ENCODE results near the gene DHX29.
"Not testable (repeated sequence)": the region's sequence is repeated elsewhere in the genome, so short reads cannot be mapped to it uniquely, and the experiment has no call there.

The DHX29 gene

GRCh38 chr5:55307383-55308253, at the start of gene DHX29, which contains the start of gene MTREX:
TSS of gene DHX29 (minus strand) at chr5:55307694. CDS start at chr5:55307573, 121 bp downstream.
TSS of gene MTREX (plus strand) at chr5:55307989. CDS start at chr5:55308014, 25 bp downstream.
- in situ Hi-C loops (cut with MboI; ENCODE audit: low sequenced_read_pairs) = no loop called here

GRCh38 chr5:55356896-55357295, 49.4 kb upstream of the DHX29 start:
- in situ Hi-C loops (cut with MboI; ENCODE audit: low sequenced_read_pairs) = no loop called here

GRCh38 chr5:55350754-55351153, 43.3 kb upstream of the DHX29 start:
- in situ Hi-C loops (cut with MboI; ENCODE audit: low sequenced_read_pairs) = no loop called here

- in situ Hi-C loops (cut with MboI; ENCODE audit: low sequenced_read_pairs) = no loop called here
Measured at GRCh38 chr5:55347786-55348185, 40.3 kb upstream of the DHX29 start.

GRCh38 chr5:55345327-55345726, 37.8 kb upstream of the DHX29 start:
- in situ Hi-C loops (cut with MboI; ENCODE audit: low sequenced_read_pairs) = no loop called here

GRCh38 chr5:55344392-55344992, 37.0 kb upstream of the DHX29 start:
- in situ Hi-C loops (cut with MboI; ENCODE audit: low sequenced_read_pairs) = no loop called here

GRCh38 chr5:55343609-55344008, 36.1 kb upstream of the DHX29 start:
- in situ Hi-C loops (cut with MboI; ENCODE audit: low sequenced_read_pairs) = no loop called here

GRCh38 chr5:55343107-55343506, 35.6 kb upstream of the DHX29 start:
- in situ Hi-C loops (cut with MboI; ENCODE audit: low sequenced_read_pairs) = no loop called here

- in situ Hi-C loops (cut with MboI; ENCODE audit: low sequenced_read_pairs) = no loop called here
Measured at GRCh38 chr5:55338810-55339243, 31.3 kb upstream of the DHX29 start.

- in situ Hi-C loops (cut with MboI; ENCODE audit: low sequenced_read_pairs) = no loop called here
Measured at GRCh38 chr5:55338092-55338613, 30.7 kb upstream of the DHX29 start.

GRCh38 chr5:55333811-55334210, 26.3 kb upstream of the DHX29 start:
- in situ Hi-C loops (cut with MboI; ENCODE audit: low sequenced_read_pairs) = no loop called here

- in situ Hi-C loops (cut with MboI; ENCODE audit: low sequenced_read_pairs) = no loop called here
Measured at GRCh38 chr5:55333017-55333416, 25.5 kb upstream of the DHX29 start.

GRCh38 chr5:55331321-55331720, 23.8 kb upstream of the DHX29 start:
- in situ Hi-C loops (cut with MboI; ENCODE audit: low sequenced_read_pairs) = no loop called here

GRCh38 chr5:55327281-55327680, 19.8 kb upstream of the DHX29 start:
- in situ Hi-C loops (cut with MboI; ENCODE audit: low sequenced_read_pairs) = no loop called here

GRCh38 chr5:55325621-55326020, 18.1 kb upstream of the DHX29 start:
- in situ Hi-C loops (cut with MboI; ENCODE audit: low sequenced_read_pairs) = no loop called here

- in situ Hi-C loops (cut with MboI; ENCODE audit: low sequenced_read_pairs) = no loop called here
Measured at GRCh38 chr5:55324815-55325418, 17.4 kb upstream of the DHX29 start.

- in situ Hi-C loops (cut with MboI; ENCODE audit: low sequenced_read_pairs) = no loop called here
Measured at GRCh38 chr5:55324006-55324405, 16.5 kb upstream of the DHX29 start.

- in situ Hi-C loops (cut with MboI; ENCODE audit: low sequenced_read_pairs) = no loop called here
Measured at GRCh38 chr5:55320571-55320970, 13.1 kb upstream of the DHX29 start.

- in situ Hi-C loops (cut with MboI; ENCODE audit: low sequenced_read_pairs) = no loop called here
Measured at GRCh38 chr5:55319491-55319890, 12.0 kb upstream of the DHX29 start.

GRCh38 chr5:55318237-55318636, 10.7 kb upstream of the DHX29 start:
- in situ Hi-C loops (cut with MboI; ENCODE audit: low sequenced_read_pairs) = not testable (repeated sequence)

GRCh38 chr5:55316837-55317236, 9.3 kb upstream of the DHX29 start:
- in situ Hi-C loops (cut with MboI; ENCODE audit: low sequenced_read_pairs) = no loop called here

GRCh38 chr5:55316289-55316688, 8.8 kb upstream of the DHX29 start:
- in situ Hi-C loops (cut with MboI; ENCODE audit: low sequenced_read_pairs) = no loop called here

Measured in HL-60/S4 (cell line).